HG03432 (cell line): ENCODE results near the gene PDPR.
A peak's percentile ranks its signal among the peaks of the same experiment; 100 is the strongest.
"Not testable (repeated sequence)": the region's sequence is repeated elsewhere in the genome, so short reads cannot be mapped to it uniquely, and the experiment has no call there.

Experiments used
- ATAC-seq: cut with Tn5 transposase; IDR thresholded peaks from one replicate; pipeline ENCODE4 v1.9.1; 2021; ENCODE audit warnings: mild to moderate bottlenecking, moderate library complexity; ENCODE audit not compliant: unreplicated experiment

The PDPR gene

GRCh38 chr16:70113982-70114826 lies at the start of gene PDPR:
TSS of gene PDPR (plus strand) at chr16:70114332. CDS start at chr16:70120493, 6,161 bp downstream.
- ATAC-seq: peak; percentile 94

GRCh38 chr16:70064841-70065370 lies 49.2 kb upstream of the PDPR start:
- ATAC-seq: not testable (repeated sequence)

DNA sequence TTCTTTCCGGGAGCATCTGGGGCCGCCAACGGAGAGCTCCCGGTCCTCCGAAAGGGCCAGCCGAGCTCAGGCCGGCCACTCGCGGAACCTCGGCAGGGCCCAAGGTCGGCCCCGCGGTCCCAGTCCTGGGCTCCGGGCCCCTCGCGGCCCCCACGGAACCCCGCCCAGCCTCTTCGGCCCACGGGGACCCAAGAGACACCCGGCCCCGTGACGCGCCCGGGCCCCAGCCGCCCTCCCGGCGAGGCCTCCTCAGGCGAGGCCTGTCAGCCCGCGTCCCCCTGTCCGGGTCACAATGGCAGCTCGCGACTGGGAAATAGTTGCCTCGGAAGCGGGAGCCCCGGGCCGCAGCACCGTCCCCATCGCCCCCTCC lies 48.8 kb upstream of the PDPR start:
- ATAC-seq: peak; percentile 41

DNA sequence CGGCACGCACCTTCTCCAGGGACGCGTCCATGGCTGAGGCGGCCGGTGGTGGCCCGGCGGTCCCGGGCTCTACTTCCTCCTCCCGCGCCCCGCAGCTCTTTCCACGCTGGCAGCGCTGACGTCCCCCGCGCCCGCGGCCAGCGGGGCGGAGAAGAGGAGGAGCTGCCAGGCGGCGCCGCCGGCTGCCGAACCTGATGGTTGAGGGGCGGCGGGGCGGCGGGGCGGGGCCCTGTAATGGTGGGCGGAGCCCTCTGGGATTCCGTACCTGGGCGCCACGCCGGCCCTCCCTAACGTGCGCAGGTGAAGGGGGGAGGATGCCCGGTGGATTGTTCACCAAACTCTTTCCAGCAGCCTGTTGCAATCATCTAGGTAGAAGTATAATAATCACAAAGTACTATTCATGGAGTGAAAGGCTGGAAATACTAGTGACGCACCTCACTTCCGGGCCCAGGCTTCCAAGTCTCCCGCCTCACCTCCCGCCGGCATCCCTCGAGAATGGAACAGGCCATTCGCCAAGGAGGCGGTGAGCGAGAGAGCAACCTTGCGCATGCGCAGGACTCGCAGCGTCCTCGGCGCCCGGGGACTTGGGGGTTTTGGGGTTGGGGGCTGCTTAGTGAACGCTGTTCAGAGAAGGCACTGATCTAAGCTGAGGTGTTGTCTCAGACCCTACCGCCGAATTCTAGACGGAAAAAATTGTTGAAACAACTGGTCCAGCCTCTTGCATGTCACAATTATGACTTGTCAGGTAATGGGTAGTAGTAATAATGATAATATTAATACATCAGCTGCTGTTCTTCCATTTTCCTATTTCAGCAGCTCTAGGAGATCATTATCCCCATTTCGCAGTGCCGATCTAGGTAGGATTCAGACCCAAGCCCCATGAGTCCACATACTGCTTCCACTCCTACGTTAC lies 48.1 kb upstream of the PDPR start:
- ATAC-seq: peak; percentile 91

- ATAC-seq: not testable (repeated sequence)
Measured at GRCh38 chr16:70066751-70067150, 47.4 kb upstream of the PDPR start.

DNA sequence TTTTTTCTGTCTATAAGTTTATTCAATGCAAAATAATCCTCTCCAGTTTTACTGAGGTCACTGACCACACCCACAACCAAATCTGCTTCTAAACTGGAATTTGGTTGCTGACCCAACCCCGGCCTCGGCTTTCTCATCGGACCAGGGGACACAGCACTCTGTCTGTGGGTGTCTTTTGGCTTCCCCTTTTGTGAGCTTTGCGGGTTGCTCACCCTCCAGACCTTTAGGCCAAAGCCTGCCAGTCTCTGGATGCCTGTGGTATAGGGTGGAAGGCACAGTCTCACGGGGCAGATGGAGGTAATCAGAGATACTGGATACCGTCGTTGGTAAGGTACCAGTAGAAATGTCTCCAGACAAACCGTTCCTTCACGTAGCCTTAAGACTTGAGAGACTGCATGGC lies 35.1 kb upstream of the PDPR start:
- ATAC-seq: not testable (repeated sequence)

DNA sequence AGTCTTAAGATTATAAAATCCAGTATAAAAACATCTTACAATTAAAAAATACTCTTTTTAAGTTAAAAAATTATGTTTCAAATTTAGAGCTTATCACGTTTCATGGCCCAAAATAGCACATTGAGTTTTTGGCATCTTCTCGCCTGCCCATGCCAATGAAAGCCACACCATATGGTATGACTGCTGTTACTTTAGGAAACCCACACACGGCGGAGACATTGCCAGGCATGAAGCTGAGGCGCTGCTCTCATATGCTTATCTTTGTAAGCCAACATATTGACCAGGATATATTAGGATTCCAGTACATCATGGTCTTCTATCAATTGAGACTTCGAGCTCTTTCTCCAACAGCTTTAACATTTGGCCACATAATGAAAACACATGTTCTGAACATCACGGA lies 32.9 kb upstream of the PDPR start:
- not testable (repeated sequence) for ATAC-seq

DNA sequence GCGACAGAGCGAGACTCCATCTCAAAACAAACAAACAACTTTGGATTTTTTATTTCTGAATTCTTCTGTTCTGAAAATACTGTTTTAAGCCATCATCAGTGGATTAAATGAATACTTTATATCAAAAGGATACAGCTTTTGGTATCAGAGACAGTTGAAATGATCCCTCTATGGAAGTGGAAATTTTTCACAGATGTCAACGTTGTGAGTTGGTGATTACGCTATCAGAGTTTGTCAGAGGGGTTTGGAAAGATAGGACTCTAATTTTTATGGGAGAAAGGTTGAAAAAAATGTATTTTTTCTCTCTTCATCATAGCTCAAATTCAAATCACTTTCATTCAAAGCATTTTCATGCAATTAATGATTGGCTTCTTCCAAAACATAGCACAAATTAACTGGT lies 30.2 kb upstream of the PDPR start:
- not testable (repeated sequence) for ATAC-seq

DNA sequence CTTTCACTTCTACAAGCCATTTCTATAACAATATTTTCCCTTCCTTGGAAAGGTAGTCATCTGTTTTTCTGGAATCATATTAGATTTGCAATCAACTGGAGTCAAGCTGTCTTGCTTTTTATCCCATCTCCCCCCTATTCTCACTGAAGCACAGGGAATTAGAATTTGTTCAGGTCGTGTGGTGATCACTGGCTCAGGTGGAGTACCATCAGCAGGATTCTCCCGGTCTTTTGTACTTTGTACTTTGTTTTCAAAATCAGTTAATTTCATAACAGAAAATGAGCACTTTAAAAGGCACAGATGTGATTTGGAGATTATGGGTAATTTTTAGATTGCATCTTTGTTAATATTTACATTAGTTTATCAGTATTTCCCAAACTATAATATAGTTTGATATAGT lies 26.0 kb upstream of the PDPR start:
- ATAC-seq: not testable (repeated sequence)

DNA sequence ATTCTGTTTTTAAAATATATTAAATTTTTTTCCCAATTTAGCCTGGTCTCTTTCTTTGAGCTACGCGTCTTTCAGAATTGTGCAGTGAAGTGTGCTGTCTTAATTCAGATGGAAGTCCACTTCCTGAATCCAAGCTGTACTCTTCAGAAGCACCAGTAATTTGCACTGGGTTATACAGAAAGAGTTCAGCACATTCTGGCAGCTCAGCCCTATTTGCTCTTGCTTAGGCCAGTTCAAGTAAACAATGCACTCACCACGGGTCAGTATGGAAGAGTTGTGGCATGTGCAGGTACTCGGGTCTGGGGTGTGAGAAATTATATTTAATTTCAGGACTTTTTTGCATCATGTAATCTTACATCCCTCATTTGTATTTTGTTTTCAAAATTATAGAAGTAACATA lies 25.3 kb upstream of the PDPR start:
- not testable (repeated sequence) for ATAC-seq

DNA sequence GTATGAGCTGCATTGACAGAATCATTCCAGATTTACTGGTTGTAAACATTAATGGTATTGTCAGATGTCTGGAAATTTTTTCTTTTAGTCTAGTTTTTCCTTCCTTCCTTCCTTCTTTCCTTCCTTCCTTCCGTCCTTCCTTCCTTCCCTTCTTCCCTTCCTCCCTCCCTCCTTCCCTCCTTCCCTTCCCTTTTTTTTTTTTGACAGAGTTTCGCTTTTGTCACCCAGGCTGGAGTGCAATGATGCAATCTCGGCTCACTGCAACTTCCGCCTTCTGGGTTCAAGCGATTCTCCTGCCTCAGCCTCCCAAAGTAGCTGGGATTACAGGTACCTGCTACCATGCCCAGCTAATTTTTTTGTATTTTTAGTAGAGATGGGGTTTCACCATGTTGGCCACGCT lies 24.8 kb upstream of the PDPR start:
- ATAC-seq: not testable (repeated sequence)

GRCh38 chr16:70091104-70091503 lies 23.0 kb upstream of the PDPR start:
- not testable (repeated sequence) for ATAC-seq

GRCh38 chr16:70094096-70094495 lies 20.0 kb upstream of the PDPR start:
- not testable (repeated sequence) for ATAC-seq

- not testable (repeated sequence) for ATAC-seq
Measured at GRCh38 chr16:70109583-70110279, 4.4 kb upstream of the PDPR start.

GRCh38 chr16:70112162-70112561 lies 2.0 kb upstream of the PDPR start:
- not testable (repeated sequence) for ATAC-seq

GRCh38 chr16:70113599-70113981 lies 542 bp upstream of the PDPR start:
- ATAC-seq: peak; percentile 19

- not testable (repeated sequence) for ATAC-seq
Measured at GRCh38 chr16:70118354-70118753, 4.2 kb downstream of the PDPR start.

GRCh38 chr16:70118776-70119175 lies 4.6 kb downstream of the PDPR start:
- ATAC-seq: not testable (repeated sequence)

- not testable (repeated sequence) for ATAC-seq
Measured at GRCh38 chr16:70120398-70120797, 6.3 kb downstream of the PDPR start.

DNA sequence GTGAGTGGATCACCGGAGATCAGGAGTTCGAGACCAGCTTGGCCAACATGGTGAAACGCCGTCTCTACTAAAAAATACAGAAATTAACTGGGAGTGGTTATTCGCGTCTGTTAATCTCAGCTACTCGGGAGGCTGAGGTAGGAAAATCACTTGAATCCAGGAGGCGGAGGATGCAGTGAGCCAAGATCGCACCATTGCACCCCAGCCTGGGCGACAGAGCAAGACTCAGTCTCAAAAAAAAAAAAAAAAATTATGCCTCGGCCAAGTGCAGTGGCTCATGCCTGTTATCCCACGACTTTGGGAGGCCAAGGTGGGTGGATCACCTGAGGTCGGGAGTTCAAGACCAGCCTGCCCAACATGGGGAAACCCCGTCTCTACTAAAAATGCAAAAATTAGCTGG lies 9.7 kb downstream of the PDPR start:
- ATAC-seq: not testable (repeated sequence)

GRCh38 chr16:70126226-70126625 lies 12.1 kb downstream of the PDPR start:
- ATAC-seq: not testable (repeated sequence)
